Hepatocyte (in vitro differentiated cells): ENCODE measurements around the gene TM9SF1. TPM values are rescaled to one million over a fixed set of nuclear protein-coding genes. Genes with fewer than 3 reads are reported as not detected.

ENCODE experiments used
- DNase-seq: peaks from one replicate; pipeline ENCODE4 v3.0.0-alpha.2; 2016; ENCODE audit warnings: low spot score
- H2AFZ ChIP-seq: fragments of 200-600 bp; sonication (generic); 2 replicates; pipeline ENCODE4 v1.6.0; 2016; ENCODE audit warnings: antibody characterized with exemption, mild to moderate bottlenecking
- H3K27ac ChIP-seq: fragments of 200-600 bp; sonication (generic); 2 replicates; pipeline ENCODE4 v1.5.1; 2016; ENCODE audit warnings: mild to moderate bottlenecking
- H3K27me3 ChIP-seq: fragments of 200-600 bp; sonication (generic); 2 replicates; pipeline ENCODE4 v1.6.1; 2016
- H3K36me3 ChIP-seq: fragments of 200-600 bp; sonication (generic); replicated peaks from 2 replicates; pipeline ENCODE4 v1.5.1; 2016; ENCODE audit warnings: low read depth; ENCODE audit not compliant: insufficient read depth
- H3K4me1 ChIP-seq: fragments of 200-600 bp; sonication (generic); 2 replicates; pipeline ENCODE4 v1.5.1; 2016; ENCODE audit warnings: mild to moderate bottlenecking, moderate library complexity; ENCODE audit not compliant: insufficient read depth
- H3K4me2 ChIP-seq: fragments of 200-600 bp; sonication (generic); 2 replicates; pipeline ENCODE4 v1.6.0; 2016
- H3K4me3 ChIP-seq: fragments of 200-600 bp; sonication (generic); 2 replicates; pipeline ENCODE4 v1.5.1; 2016; ENCODE audit warnings: mild to moderate bottlenecking
- H3K79me2 ChIP-seq: fragments of 200-600 bp; sonication (generic); 2 replicates; pipeline ENCODE4 v1.6.0; 2017; ENCODE audit warnings: mild to moderate bottlenecking
- H3K9me2 ChIP-seq: fragments of 200-600 bp; sonication (generic); replicated peaks from 2 replicates; pipeline ENCODE4 v1.6.0; 2017; ENCODE audit warnings: mild to moderate bottlenecking; ENCODE audit not compliant: insufficient read depth
- H3K9me3 ChIP-seq: fragments of 200-600 bp; sonication (generic); 2 replicates; pipeline ENCODE4 v1.5.1; 2016; ENCODE audit warnings: low read depth, mild to moderate bottlenecking
- H4K20me1 ChIP-seq: fragments of 200-600 bp; sonication (generic); 2 replicates; pipeline ENCODE4 v1.6.0; 2016; ENCODE audit warnings: mild to moderate bottlenecking; ENCODE audit not compliant: insufficient read depth, poor library complexity, severe bottlenecking
- EZH2 ChIP-seq: fragments of 200-600 bp; sonication (generic); IDR thresholded peaks from 2 replicates; pipeline ENCODE4 v1.6.1; 2016; ENCODE audit warnings: antibody characterized with exemption, mild to moderate bottlenecking, borderline replicate concordance
- EZH2phosphoT487 ChIP-seq: fragments of 200-600 bp; sonication (generic); IDR thresholded peaks from one replicate; pipeline ENCODE4 v1.6.1; 2018; ENCODE audit warnings: antibody characterized with exemption, mild to moderate bottlenecking, low read depth, moderate library complexity; ENCODE audit not compliant: unreplicated experiment, severe bottlenecking
- WGBS: methylation state at CpG from one replicate; pipeline ENCODE4 v1.1.6; 2016; ENCODE audit warnings: low lambda C conversion rate; ENCODE audit errors: missing lambda C conversion rate; 5-methylcytosine and 5-hydroxymethylcytosine counted together
- polyA plus RNA-seq: library from polyadenylated mRNA; unstranded; fragments of >200 nt; fragmentation: Nextera tagmentation; extraction: Ambion mirVana; gene quantifications from 2 replicates; pipeline ENCODE4 v1.2.1, GENCODE V29; 2016
- total RNA-seq: library from RNA; depleted of rRNA; stranded (reverse); fragments of >200 nt; gene quantifications from 2 replicates; pipeline ENCODE4 v1.2.3, GENCODE V29; 2014
- TF ChIP-seq, protein P1 (sequence below): fragments of 200-600 bp; sonication (generic); IDR thresholded peaks from 2 replicates; pipeline ENCODE4 v1.5.1; 2016; ENCODE audit warnings: antibody characterized with exemption, mild to moderate bottlenecking; ENCODE audit not compliant: poor library complexity

TM9SF1 gene
- total and polyA plus RNA-seq, 2 experiments from 2014 or later = 68.1 to 84.0 TPM

GRCh38 chr14:24194873-24195185 lies 412 bp downstream of the TM9SF1 start:
- no peaks in the 10 kb centered on the region for H3K27me3 ChIP-seq
- peak overlapping the region; percentile 94 for H3K4me2 ChIP-seq
- peaks cover 59% of the 10 kb centered on the region for H3K79me2 ChIP-seq
- no peaks in the 10 kb centered on the region for H4K20me1 ChIP-seq
- no peaks in the 10 kb centered on the region for H3K36me3 ChIP-seq
- peaks cover 13% of the 10 kb centered on the region for H3K4me1 ChIP-seq
- 78% methylated on average over 5 of the region's 8 CpGs for WGBS
- DNase-seq = no peak
- no peaks in the 10 kb centered on the region for H3K9me2 ChIP-seq
- peak overlapping the region; percentile 94 for H2AFZ ChIP-seq
- H3K9me3 ChIP-seq = no peaks in the 10 kb centered on the region
- TF ChIP-seq EZH2 (no peak), EZH2phosphoT487 (no peak)
- TF ChIP-seq, protein P1, sequence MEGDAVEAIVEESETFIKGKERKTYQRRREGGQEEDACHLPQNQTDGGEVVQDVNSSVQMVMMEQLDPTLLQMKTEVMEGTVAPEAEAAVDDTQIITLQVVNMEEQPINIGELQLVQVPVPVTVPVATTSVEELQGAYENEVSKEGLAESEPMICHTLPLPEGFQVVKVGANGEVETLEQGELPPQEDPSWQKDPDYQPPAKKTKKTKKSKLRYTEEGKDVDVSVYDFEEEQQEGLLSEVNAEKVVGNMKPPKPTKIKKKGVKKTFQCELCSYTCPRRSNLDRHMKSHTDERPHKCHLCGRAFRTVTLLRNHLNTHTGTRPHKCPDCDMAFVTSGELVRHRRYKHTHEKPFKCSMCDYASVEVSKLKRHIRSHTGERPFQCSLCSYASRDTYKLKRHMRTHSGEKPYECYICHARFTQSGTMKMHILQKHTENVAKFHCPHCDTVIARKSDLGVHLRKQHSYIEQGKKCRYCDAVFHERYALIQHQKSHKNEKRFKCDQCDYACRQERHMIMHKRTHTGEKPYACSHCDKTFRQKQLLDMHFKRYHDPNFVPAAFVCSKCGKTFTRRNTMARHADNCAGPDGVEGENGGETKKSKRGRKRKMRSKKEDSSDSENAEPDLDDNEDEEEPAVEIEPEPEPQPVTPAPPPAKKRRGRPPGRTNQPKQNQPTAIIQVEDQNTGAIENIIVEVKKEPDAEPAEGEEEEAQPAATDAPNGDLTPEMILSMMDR = no peak
- peak overlapping the region; percentile 95 for H3K4me3 ChIP-seq
- H3K27ac ChIP-seq = peak overlapping the region; percentile 99

DNA sequence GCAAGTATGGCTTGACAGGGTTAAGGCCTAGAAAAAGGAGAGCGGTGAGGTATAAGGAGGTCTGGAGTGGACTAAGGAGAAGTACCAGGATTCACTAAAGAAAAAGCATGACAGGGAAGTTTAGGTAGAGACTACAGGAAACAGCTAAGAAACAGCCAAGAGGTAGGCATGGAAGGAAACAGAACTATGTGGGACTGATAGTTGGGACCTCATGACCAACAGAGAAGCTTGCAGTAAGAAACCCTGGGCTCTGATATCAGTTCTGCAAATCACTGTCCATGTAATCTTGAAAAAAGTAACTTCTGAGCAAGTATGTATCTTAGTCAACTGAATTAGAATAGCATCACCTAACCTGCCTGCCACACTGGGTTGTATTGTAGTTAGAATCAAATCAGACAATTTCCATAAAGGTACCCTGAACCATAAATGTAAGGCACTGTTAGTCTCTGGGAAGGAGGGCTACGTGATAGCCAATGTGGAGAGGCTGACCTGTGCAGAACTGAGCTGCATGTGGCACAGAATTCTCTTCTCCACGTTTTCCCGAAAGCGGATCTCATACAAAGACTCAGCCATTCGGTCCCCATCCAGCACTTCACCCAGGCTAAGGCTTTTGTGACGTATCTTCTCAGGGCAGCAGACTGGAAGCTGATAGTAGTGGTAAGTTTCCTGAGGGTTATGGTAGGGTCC lies 912 bp downstream of the TM9SF1 start:
- Histone ChIP-seq H3K79me2 (peaks cover 58% of the 10 kb centered on the region), H3K9me3 (no peaks in the 10 kb centered on the region), H3K4me1 (peaks cover 13% of the 10 kb centered on the region), H3K36me3 (no peaks in the 10 kb centered on the region), H3K4me3 (peak overlapping the region; percentile 95), H3K9me2 (no peaks in the 10 kb centered on the region), H3K4me2 (peak overlapping the region; percentile 94), H4K20me1 (no peaks in the 10 kb centered on the region), H3K27me3 (no peaks in the 10 kb centered on the region), H3K27ac (peak overlapping the region; percentile 99), H2AFZ (no peak overlapping the region)
- TF ChIP-seq, protein P1 = no peak
- TF ChIP-seq EZH2 = no peak
- WGBS = 91% methylated on average over 7 of the region's 7 CpGs
- no peak for DNase-seq

GRCh38 chr14:24192933-24193332 lies 2.3 kb downstream of the TM9SF1 start:
- Histone ChIP-seq H4K20me1 (no peaks in the 10 kb centered on the region), H3K4me1 (peaks cover 14% of the 10 kb centered on the region), H3K4me2 (no peak overlapping the region), H3K4me3 (no peak overlapping the region), H3K9me3 (no peaks in the 10 kb centered on the region), H3K36me3 (no peaks in the 10 kb centered on the region), H3K79me2 (peaks cover 48% of the 10 kb centered on the region), H3K9me2 (no peaks in the 10 kb centered on the region), H3K27me3 (no peaks in the 10 kb centered on the region), H2AFZ (no peak overlapping the region), H3K27ac (no peak overlapping the region)
- WGBS = 97% methylated on average over 15 of the region's 15 CpGs
- no peak for DNase-seq
- TF ChIP-seq, protein P1 = no peak
- no peak for TF ChIP-seq EZH2
- TF ChIP-seq EZH2phosphoT487 = no peak

DNA sequence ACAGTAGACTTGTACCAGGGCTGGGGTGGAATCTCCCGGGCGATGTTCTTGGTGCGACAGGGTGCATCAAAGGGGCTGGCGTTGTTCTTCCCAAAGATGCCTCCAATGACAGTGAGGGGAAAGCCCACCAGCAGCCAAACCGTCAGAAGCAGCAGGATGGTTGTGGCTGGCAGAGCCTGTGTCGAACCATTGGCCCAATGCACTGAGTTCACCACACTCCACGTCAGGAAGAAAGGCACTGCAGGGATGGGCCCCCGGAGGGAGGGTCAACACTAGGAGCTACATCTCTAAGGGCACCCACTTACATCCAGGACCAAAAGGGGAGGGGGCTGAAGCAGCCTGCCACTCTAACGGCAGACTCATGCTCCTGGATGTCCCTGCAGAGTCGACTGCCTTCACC lies 4.8 kb downstream of the TM9SF1 start:
- no peak for DNase-seq

More for the DNA sequence above, 4.8 kb downstream of the TM9SF1 start:
- 96% methylated on average over 10 of the region's 10 CpGs for WGBS
- Histone ChIP-seq H2AFZ (no peak overlapping the region), H3K9me2 (no peaks in the 10 kb centered on the region), H3K36me3 (no peaks in the 10 kb centered on the region), H3K27me3 (no peaks in the 10 kb centered on the region), H3K9me3 (no peaks in the 10 kb centered on the region), H3K79me2 (peaks cover 46% of the 10 kb centered on the region), H4K20me1 (no peaks in the 10 kb centered on the region), H3K4me2 (no peak overlapping the region), H3K4me1 (peaks cover 14% of the 10 kb centered on the region), H3K4me3 (no peak overlapping the region), H3K27ac (no peak overlapping the region)
- TF ChIP-seq EZH2phosphoT487 (no peak), EZH2 (no peak)
- TF ChIP-seq, protein P1 = no peak
